Measurements from ENCODE around the gene TENT5C.

TENT5C gene

GRCh38 chr1:117566556-117566955, 39.3 kb upstream of the TENT5C start:
- no peak overlapping the region for H3K4me3 ChIP-seq (ENCODE audit: low read length)
- DNase-seq (ENCODE audit: low read depth), result no peak
- TF ChIP-seq, protein P1, sequence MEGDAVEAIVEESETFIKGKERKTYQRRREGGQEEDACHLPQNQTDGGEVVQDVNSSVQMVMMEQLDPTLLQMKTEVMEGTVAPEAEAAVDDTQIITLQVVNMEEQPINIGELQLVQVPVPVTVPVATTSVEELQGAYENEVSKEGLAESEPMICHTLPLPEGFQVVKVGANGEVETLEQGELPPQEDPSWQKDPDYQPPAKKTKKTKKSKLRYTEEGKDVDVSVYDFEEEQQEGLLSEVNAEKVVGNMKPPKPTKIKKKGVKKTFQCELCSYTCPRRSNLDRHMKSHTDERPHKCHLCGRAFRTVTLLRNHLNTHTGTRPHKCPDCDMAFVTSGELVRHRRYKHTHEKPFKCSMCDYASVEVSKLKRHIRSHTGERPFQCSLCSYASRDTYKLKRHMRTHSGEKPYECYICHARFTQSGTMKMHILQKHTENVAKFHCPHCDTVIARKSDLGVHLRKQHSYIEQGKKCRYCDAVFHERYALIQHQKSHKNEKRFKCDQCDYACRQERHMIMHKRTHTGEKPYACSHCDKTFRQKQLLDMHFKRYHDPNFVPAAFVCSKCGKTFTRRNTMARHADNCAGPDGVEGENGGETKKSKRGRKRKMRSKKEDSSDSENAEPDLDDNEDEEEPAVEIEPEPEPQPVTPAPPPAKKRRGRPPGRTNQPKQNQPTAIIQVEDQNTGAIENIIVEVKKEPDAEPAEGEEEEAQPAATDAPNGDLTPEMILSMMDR (conservative IDR thresholded peaks at IDR 0.05; ENCODE audit: low read depth, low read length), result no peak

DNA sequence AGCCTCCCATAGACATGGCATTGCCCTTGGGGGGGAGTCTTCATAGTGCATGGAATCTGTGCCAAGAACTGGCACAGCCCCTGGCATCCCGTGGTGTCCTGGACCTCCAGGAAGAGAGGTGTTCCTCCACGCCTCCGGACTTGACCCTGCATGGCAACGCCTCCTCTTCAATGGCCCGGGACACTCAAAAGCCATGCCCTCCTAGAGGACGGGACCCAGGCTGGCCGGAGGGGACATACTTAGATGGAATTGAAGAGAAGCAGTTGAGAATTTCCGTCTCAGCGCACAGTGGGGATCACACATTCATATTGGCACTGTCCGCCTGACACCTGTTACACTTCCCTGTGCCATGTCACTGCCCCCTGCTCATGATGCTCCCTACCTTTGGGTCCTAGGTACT, 38.4 kb upstream of the TENT5C start:
- H3K4me3 ChIP-seq (ENCODE audit: low read length), result no peak overlapping the region
- TF ChIP-seq, protein P1 (conservative IDR thresholded peaks at IDR 0.05; ENCODE audit: low read depth, low read length), result no peak
- no peak for DNase-seq (ENCODE audit: low read depth)

- DNase-seq (ENCODE audit: low read depth), result no peak
- H3K4me3 ChIP-seq (ENCODE audit: low read length), result no peak overlapping the region
- TF ChIP-seq, protein P1 (conservative IDR thresholded peaks at IDR 0.05; ENCODE audit: low read depth, low read length), result no peak
These were observed 37.9 kb upstream of the TENT5C start for GRCh38 chr1:117567976-117568375.

- no peak for DNase-seq (ENCODE audit: low read depth)
- TF ChIP-seq, protein P1 (conservative IDR thresholded peaks at IDR 0.05; ENCODE audit: low read depth, low read length), result no peak
- H3K4me3 ChIP-seq (ENCODE audit: low read length), result no peak overlapping the region
These were observed 36.8 kb upstream of the TENT5C start for GRCh38 chr1:117568999-117569398.

- TF ChIP-seq, protein P1 (conservative IDR thresholded peaks at IDR 0.05; ENCODE audit: low read depth, low read length), result no peak
- no peak for DNase-seq (ENCODE audit: low read depth)
- no peak overlapping the region for H3K4me3 ChIP-seq (ENCODE audit: low read length)
These were observed 36.0 kb upstream of the TENT5C start for GRCh38 chr1:117569856-117570255.

GRCh38 chr1:117570988-117571409, 34.8 kb upstream of the TENT5C start:
- no peak for DNase-seq (ENCODE audit: low read depth)
- TF ChIP-seq, protein P1 (conservative IDR thresholded peaks at IDR 0.05; ENCODE audit: low read depth, low read length), result no peak
- no peak overlapping the region for H3K4me3 ChIP-seq (ENCODE audit: low read length)

DNA sequence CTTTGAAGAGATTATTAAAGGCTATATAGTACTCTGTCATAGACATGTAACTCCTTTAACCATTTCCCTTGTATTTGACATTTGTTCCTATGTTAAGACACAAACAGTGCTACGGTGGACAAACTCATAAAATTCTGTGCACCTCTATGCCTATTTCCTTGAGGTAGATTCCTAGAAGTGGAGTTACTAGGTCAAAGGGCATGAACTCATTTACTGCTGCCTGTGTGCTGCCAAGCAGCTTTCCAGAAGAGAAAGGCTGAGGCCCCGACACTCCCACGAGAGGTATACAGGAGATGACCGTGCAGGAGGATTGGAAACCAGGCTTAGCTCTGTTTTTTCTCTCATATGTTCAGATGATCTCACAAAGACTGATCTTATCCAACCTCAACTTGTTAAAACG, 34.4 kb upstream of the TENT5C start:
- DNase-seq (ENCODE audit: low read depth), result no peak
- TF ChIP-seq, protein P1 (conservative IDR thresholded peaks at IDR 0.05; ENCODE audit: low read depth, low read length), result no peak
- no peak overlapping the region for H3K4me3 ChIP-seq (ENCODE audit: low read length)

Measured in retinal pigment epithelial cell (primary cell).